Measurements from ENCODE around the gene EIF4B.

The EIF4B gene

DNA sequence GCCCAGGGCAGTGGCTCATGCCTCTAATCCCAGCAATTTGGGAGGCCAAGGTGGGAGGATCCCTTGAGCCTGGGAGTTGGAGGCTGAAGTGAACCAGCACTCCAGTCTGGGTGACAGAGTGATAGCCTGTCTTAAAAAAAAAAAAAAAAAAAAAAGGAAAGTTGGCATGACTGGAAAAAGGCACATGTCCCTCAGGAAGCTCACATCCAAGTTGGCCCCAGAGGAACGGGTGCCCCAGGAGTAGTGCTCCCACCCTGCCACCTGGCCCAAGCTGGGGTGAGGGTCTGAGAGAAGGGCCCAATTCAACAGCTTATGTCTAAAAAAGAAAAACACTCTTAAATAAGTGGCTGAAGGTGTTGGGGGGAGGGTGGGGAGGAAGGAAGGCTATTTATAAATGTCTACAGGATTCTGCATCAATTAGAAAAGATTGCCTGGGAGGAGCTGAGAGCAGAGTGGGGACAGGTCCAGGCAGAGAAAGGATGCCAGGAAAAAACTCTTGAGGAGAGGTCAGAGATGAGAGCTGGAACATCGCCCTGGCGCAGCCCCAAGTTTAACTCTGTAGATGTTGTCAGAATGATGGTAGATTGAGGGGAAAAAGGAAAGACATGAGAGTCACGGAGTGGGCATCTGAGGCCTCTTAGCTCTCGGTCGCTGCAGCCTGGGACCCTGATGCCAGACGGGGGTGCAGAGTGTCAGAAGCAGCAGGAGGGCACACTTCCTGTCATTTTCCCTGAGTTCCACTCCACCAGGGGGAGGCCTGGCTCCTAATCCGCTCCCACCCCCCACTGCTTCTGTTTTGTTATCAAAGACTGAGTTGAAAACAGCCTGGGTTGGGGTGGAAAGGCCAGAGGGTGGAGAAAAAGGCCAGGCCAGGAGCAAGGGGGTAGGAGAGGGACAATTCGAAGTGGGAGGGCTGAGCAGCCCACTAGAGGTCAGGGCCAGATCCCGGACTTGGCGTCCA, 65.6 kb downstream of the EIF4B start:
- no peak for DNase-seq

- no peak for DNase-seq
Measured at GRCh38 chr12:53073881-53074280, 67.6 kb downstream of the EIF4B start.

- DNase-seq = no peak
Measured at GRCh38 chr12:53074283-53074998, 68.2 kb downstream of the EIF4B start.

DNA sequence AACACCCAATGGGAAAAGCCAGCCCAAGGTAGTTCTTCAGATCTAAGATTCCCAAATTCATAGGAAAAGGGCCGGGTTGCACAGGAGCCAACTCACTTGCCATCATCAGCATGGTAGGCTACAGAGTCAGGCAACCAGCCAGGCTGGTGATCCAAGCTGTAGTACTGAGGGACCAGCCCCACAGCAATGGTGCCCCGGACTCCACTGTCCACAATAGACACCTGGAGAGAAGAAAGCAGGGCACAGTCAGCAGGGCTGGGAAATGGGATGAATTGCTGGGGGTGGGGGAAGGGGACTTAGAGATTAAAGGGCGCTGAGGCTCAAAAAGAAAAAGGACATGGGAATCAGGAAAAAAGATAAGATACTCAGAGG, 68.7 kb downstream of the EIF4B start:
- no peak for DNase-seq

DNA sequence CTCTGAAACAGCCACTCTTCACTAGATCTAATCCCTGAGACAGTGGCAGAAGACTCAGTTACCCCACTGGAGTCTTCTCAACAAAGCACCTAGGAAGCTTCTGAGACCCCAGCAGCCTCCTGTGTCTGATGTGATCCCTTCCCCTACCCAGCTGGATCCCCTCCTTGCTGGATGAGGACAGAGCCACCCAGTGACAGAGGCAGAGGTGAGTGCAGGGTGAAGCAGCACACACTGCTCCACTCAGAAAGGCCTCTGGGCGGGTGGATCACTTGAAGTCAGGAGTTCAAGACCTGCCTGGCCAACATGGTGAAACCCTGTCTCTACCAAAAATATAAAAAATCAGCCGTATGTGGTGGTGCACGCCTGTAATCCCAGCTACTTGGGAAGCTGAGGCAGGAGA, 70.2 kb downstream of the EIF4B start:
- DNase-seq = no peak

DNA sequence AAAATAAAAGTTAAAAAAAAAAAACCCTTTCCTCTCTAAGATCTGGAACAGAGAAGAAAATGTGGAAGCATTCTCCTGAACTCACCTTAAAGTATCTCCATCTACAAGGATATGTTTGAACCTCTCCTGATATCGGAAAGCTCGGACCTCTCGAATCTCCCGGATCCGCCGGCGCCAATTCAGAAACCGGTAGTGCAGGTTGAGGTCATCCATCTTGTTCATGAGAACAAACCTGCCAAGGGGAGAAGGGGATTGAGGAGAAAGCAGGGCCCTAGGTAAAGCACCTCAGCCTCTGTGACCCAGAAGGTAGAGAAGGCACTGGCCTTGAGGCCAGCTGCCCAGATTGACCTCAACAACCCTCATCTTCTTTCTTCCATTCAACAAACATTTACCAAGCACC, 70.8 kb downstream of the EIF4B start:
- DNase-seq = no peak

- DNase-seq = no peak
Measured at GRCh38 chr12:53078425-53079225, 72.4 kb downstream of the EIF4B start.

- DNase-seq = peak; percentile 98
Measured at GRCh38 chr12:53079226-53080117, 73.2 kb downstream of the EIF4B start, which contains the start of gene SPRYD3. Gene SPRYD3 (minus strand): TSS chr12:53079390. CDS start chr12:53079333, 57 bp downstream.

GRCh38 chr12:53082637-53083175, 76.5 kb downstream of the EIF4B start:
- no peak for DNase-seq

DNA sequence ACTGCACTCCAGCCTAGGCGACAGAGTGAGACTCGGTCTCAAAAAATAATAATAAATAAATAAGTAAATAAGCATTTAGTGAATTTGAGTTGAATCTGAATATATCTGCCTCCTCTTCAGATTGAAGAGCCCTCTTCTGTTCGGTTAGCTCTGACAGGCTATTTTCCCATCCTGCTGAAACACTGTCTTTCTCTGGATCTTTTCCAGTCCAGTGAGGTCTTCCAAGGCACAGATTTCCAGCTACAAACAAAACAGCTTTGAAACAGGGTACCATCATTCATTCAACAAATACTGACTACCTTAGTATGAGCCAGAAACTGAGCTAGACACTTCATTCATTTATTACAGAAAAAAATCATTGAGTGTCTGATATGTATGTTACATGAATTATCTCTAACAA, 80.1 kb downstream of the EIF4B start:
- DNase-seq = no peak

DNA sequence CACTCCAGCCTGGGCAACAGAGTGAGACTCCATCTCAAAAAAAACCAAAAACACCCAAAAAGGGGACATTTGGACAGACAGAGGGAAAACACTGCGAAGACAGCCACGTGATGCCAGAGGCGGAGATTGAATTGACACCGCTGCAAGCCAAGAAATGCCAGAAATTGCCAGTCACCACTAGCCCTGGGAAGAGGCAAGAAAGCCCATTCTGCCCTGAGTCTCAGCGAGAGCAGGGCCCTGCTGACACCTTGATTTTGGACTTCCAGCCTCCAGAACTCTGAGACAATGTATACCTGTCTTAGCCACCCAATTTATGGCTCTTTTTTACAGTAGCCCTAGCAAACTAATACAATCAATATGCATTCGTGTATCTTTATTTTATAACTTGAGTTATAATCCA, 83.8 kb downstream of the EIF4B start:
- DNase-seq = no peak

DNA sequence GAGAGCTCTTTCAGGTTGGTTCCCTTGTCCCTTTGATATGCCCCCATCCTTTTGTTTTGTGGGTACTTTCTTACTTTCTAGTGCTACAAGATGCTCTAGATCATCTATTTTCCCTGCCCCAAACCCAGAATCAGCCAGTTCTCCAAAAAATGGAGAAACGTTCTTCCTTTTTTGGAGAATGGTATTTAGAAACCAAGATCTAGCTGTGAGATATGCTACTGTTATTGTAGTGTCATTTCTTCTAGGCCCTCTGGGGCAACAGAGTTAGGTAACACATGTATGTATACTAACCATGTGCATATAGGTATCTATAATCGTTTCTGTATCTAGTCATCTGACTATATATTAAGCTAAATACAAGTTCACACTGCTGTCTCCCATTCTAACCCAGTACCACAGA, 84.3 kb downstream of the EIF4B start:
- no peak for DNase-seq

DNA sequence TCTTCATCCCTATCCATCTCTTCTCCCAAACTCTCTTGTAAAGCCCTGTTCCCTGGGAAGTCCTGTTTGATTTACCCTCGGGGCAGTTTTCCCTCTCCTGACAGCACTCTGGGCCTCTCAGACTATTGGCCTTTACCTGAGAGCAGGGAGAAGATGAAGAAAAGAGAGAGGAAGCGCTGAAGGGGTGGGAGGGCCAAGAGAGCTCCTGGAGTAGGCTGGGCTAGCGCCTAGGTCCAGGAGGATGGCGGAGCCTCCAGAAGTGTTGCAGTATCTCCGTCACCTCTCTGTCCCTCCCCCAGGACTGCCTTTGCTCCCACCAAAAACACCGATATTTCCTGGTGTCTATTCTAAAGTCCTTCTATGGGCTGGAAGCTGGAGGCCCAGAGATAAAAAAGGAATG, 85.5 kb downstream of the EIF4B start:
- no peak for DNase-seq
